ENCODE results near the gene IZUMO3. TPM values are rescaled to one million over a fixed set of nuclear protein-coding genes. Genes with fewer than 3 reads are reported as not detected.

The IZUMO3 gene
- total RNA-seq, 2 donors from 2014 or later, result not detected

- Mint-ChIP-seq H3K27ac (no peak overlapping the region), H3K36me3 (ENCODE audit: low read depth) (no peaks in the 10 kb centered on the region), H3K4me3 (no peak overlapping the region), H3K4me1 (peaks cover 5% of the 10 kb centered on the region), H3K27me3 (ENCODE audit: insufficient read depth) (no peaks in the 10 kb centered on the region), H3K9me3 (no peaks in the 10 kb centered on the region)
- no peak for DNase-seq
- Histone ChIP-seq H3K27ac (ENCODE audit: low read depth, low read length) (peak overlapping the region; percentile 55), H3K27me3 (ENCODE audit: control insufficient read depth, insufficient read depth, low read length, poor library complexity, severe bottlenecking) (no peaks in the 10 kb centered on the region), H3K36me3 (ENCODE audit: control insufficient read depth, insufficient read depth, low read length) (no peaks in the 10 kb centered on the region), H3K4me1 (ENCODE audit: control insufficient read depth, insufficient read depth, low read length) (no peaks in the 10 kb centered on the region), H3K9ac (ENCODE audit: extremely low read depth, low read length, poor library complexity, severe bottlenecking) (no peak overlapping the region), H3K4me3 (ENCODE audit: low read length) (no peak overlapping the region), H3K9me3 (ENCODE audit: control insufficient read depth, low read length) (no peaks in the 10 kb centered on the region)
- 94% methylated on average over 1 of the region's 1 CpG; no CpG with 5 or more reads in 1 of the 2 experiments for WGBS, 2 experiments (ENCODE audit: insufficient coverage in 1 of 2, insufficient read length in 1 of 2)
- no peak for TF ChIP-seq CTCF (conservative IDR thresholded peaks at IDR 0.05)
These were observed 43.3 kb downstream of the IZUMO3 start for GRCh38 chr9:24502206-24502937.

GRCh38 chr9:24500761-24501160, 44.9 kb downstream of the IZUMO3 start:
- Histone ChIP-seq H3K9me3 (ENCODE audit: control insufficient read depth, low read length) (no peaks in the 10 kb centered on the region), H3K36me3 (ENCODE audit: control insufficient read depth, insufficient read depth, low read length) (no peaks in the 10 kb centered on the region), H3K4me1 (ENCODE audit: control insufficient read depth, insufficient read depth, low read length) (no peaks in the 10 kb centered on the region), H3K27ac (ENCODE audit: low read depth, low read length) (no peak overlapping the region), H3K4me3 (ENCODE audit: low read length) (no peak overlapping the region), H3K27me3 (ENCODE audit: control insufficient read depth, insufficient read depth, low read length, poor library complexity, severe bottlenecking) (no peaks in the 10 kb centered on the region), H3K9ac (ENCODE audit: extremely low read depth, low read length, poor library complexity, severe bottlenecking) (no peak overlapping the region)
- TF ChIP-seq CTCF (conservative IDR thresholded peaks at IDR 0.05), result no peak
- no peaks in the 10 kb centered on the region for H3K27me3 Mint-ChIP-seq (ENCODE audit: insufficient read depth)
- peak overlapping the region; percentile 15 for H3K27ac Mint-ChIP-seq
- H3K36me3 Mint-ChIP-seq (ENCODE audit: low read depth), result no peaks in the 10 kb centered on the region
- H3K4me1 Mint-ChIP-seq, result peaks cover 5% of the 10 kb centered on the region
- WGBS, 2 experiments (ENCODE audit: insufficient coverage in 1 of 2, insufficient read length in 1 of 2), result 90% methylated on average over 2 of the region's 3 CpGs; no CpG with 5 or more reads in 1 of the 2 experiments
- no peak overlapping the region for H3K4me3 Mint-ChIP-seq
- DNase-seq, result no peak
- H3K9me3 Mint-ChIP-seq, result no peaks in the 10 kb centered on the region

- no peaks in the 10 kb centered on the region for H3K36me3 ChIP-seq (ENCODE audit: control insufficient read depth, insufficient read depth, low read length)
- no peak overlapping the region for H3K4me3 ChIP-seq (ENCODE audit: low read length)
- no peaks in the 10 kb centered on the region for H3K4me1 ChIP-seq (ENCODE audit: control insufficient read depth, insufficient read depth, low read length)
- H3K4me3 Mint-ChIP-seq, result no peak overlapping the region
- no peak overlapping the region for H3K27ac ChIP-seq (ENCODE audit: low read depth, low read length)
- no peaks in the 10 kb centered on the region for H3K9me3 ChIP-seq (ENCODE audit: control insufficient read depth, low read length)
- H3K36me3 Mint-ChIP-seq (ENCODE audit: low read depth), result no peaks in the 10 kb centered on the region
- peaks cover 5% of the 10 kb centered on the region for H3K4me1 Mint-ChIP-seq
- H3K9me3 Mint-ChIP-seq, result no peaks in the 10 kb centered on the region
- H3K27me3 Mint-ChIP-seq (ENCODE audit: insufficient read depth), result no peaks in the 10 kb centered on the region
- H3K9ac ChIP-seq (ENCODE audit: extremely low read depth, low read length, poor library complexity, severe bottlenecking), result no peak overlapping the region
- no peak for TF ChIP-seq CTCF (conservative IDR thresholded peaks at IDR 0.05)
- H3K27me3 ChIP-seq (ENCODE audit: control insufficient read depth, insufficient read depth, low read length, poor library complexity, severe bottlenecking), result no peaks in the 10 kb centered on the region
- H3K27ac Mint-ChIP-seq, result no peak overlapping the region
- 0 to 44% methylated on average over 1 to 2 of the region's 2 CpGs for WGBS, 2 experiments (ENCODE audit: insufficient coverage in 1 of 2, insufficient read length in 1 of 2)
- DNase-seq, result no peak
These were observed 47.1 kb downstream of the IZUMO3 start for GRCh38 chr9:24498632-24499031.

All from endodermal cell (in vitro differentiated cells).